ENCODE results near the gene INIP.

DNA sequence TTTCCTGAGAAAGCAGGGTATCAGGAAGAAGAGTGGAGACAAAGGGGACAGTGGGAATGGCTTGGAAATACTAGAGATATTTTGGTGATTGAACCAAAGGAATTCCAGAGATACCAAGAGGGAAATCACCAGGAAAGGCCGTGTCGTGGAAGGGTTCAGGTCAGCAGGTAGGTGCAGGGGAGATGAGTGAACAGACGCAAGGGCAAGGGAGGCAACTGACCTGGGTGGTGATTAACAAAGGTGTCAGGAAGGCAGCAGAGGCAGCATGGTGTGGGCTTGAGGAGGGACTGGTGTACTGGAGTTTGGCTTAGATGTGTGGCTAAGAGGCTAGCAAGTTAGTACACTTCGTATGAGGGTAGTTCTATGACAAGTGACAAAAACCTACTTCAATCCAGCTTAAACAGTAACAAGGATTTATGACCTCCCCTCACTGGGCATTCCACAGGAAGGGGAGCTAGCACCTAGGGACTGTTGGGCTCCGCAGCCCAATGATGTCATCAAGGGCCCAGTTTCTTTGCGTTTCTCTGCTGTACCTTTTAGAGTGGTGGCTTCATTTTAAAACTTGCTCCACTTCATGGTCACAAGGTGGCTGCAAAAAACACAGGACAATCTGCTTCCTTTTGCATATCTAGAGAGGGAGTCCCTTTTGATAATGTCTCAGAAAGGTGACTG, 37.0 kb downstream of the INIP start:
- TF ChIP-seq, protein P1, sequence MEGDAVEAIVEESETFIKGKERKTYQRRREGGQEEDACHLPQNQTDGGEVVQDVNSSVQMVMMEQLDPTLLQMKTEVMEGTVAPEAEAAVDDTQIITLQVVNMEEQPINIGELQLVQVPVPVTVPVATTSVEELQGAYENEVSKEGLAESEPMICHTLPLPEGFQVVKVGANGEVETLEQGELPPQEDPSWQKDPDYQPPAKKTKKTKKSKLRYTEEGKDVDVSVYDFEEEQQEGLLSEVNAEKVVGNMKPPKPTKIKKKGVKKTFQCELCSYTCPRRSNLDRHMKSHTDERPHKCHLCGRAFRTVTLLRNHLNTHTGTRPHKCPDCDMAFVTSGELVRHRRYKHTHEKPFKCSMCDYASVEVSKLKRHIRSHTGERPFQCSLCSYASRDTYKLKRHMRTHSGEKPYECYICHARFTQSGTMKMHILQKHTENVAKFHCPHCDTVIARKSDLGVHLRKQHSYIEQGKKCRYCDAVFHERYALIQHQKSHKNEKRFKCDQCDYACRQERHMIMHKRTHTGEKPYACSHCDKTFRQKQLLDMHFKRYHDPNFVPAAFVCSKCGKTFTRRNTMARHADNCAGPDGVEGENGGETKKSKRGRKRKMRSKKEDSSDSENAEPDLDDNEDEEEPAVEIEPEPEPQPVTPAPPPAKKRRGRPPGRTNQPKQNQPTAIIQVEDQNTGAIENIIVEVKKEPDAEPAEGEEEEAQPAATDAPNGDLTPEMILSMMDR (conservative IDR thresholded peaks at IDR 0.05; ENCODE audit: low read depth in 2 of 2), result no peak
- TF ChIP-seq EZH2phosphoT487 (IDR thresholded peaks at IDR 0.05; ENCODE audit: unreplicated experiment) (no peak), EZH2 (IDR thresholded peaks at IDR 0.05; ENCODE audit: low read depth, unreplicated experiment) (no peak), REST (IDR thresholded peaks at IDR 0.05; ENCODE audit: unreplicated experiment) (no peak)

Data from GM23338 (cell line).